ENCODE data around the gene KIAA0753. TPM values are rescaled to one million over a fixed set of nuclear protein-coding genes. Genes with fewer than 3 reads are reported as not detected.

KIAA0753 gene
- polyA plus RNA-seq, 1 of the 3 experiments (the other 2 are of a cell fraction): 7.2 TPM

- Histone ChIP-seq H3K9ac (no peak overlapping the region), H3K4me3 (ENCODE audit: low read depth in 2 of 2, low read length in 1 of 2) (no peak overlapping the region), H3K4me2 (no peak overlapping the region), H3K36me3 (replicated peaks in 1 of 2; ENCODE audit: control insufficient read depth in 1 of 2, insufficient read depth in 2 of 2, low read length in 1 of 2) (peaks cover 80 to 82% of the 10 kb centered on the region in 2 experiments), H2AFZ (ENCODE audit: low read depth) (no peak overlapping the region), H3K79me2 (ENCODE audit: insufficient read depth) (peaks cover 23% of the 10 kb centered on the region; the same call in 1 of the 2 replicates), H3K27ac (ENCODE audit: low read depth in 2 of 2, low read length in 1 of 2) (no peak overlapping the region), H4K20me1 (ENCODE audit: insufficient read depth) (peaks cover 7% of the 10 kb centered on the region; the same call in 1 of the 2 replicates), H3K9me2 (no peaks in the 10 kb centered on the region), H3K4me1 (ENCODE audit: control insufficient read depth in 1 of 2, insufficient read depth in 2 of 2, low read depth in 1 of 2, low read length in 1 of 2) (no peaks in the 10 kb centered on the region; a peak in 1 of 4 replicates), H3K27me3 (ENCODE audit: insufficient read depth) (no peaks in the 10 kb centered on the region), H3F3A (replicated peaks; ENCODE audit: insufficient read depth) (peaks cover 6% of the 10 kb centered on the region), H3K9me3 (no peaks in the 10 kb centered on the region)
- DNase-seq: no peak
- WGBS (ENCODE audit: low lambda C conversion rate): 95% methylated on average over 3 of the region's 3 CpGs
- TF ChIP-seq NFIC (IDR thresholded peaks at IDR 0.05; ENCODE audit: borderline replicate concordance) (no peak), ELF1 (IDR thresholded peaks at IDR 0.05) (no peak), NRF1 (IDR thresholded peaks at IDR 0.05; ENCODE audit: low read depth, low read length) (no peak), IRF3 (IDR thresholded peaks at IDR 0.05; ENCODE audit: low read depth, low read length) (no peak), TCF12 (IDR thresholded peaks at IDR 0.05) (no peak), EP300 (IDR thresholded peaks at IDR 0.05; ENCODE audit: borderline replicate concordance in 1 of 2, low read depth in 1 of 2, low read length in 1 of 2) (no peak), SMC3 (IDR thresholded peaks at IDR 0.05; ENCODE audit: low read depth, low read length) (no peak), RAD21 (IDR thresholded peaks at IDR 0.05; ENCODE audit: low read length) (no peak), POLR2AphosphoS5 (IDR thresholded peaks at IDR 0.05; ENCODE audit: low read depth, low read length) (no peak), GABPA (IDR thresholded peaks at IDR 0.05; ENCODE audit: low read depth) (no peak), EZH2phosphoT487 (IDR thresholded peaks at IDR 0.05; ENCODE audit: borderline replicate concordance, low read depth) (no peak), RFX5 (IDR thresholded peaks at IDR 0.05; ENCODE audit: low read length) (no peak), TEAD4 (IDR thresholded peaks at IDR 0.05; ENCODE audit: borderline replicate concordance, insufficient read depth) (no peak), RXRA (IDR thresholded peaks at IDR 0.05; ENCODE audit: borderline replicate concordance, low read depth) (no peak), MEF2A (IDR thresholded peaks at IDR 0.05; ENCODE audit: borderline replicate concordance, low read depth) (no peak), TAF1 (IDR thresholded peaks at IDR 0.05; ENCODE audit: borderline replicate concordance, low read depth, low read length) (no peak)
- TF ChIP-seq, protein P1, sequence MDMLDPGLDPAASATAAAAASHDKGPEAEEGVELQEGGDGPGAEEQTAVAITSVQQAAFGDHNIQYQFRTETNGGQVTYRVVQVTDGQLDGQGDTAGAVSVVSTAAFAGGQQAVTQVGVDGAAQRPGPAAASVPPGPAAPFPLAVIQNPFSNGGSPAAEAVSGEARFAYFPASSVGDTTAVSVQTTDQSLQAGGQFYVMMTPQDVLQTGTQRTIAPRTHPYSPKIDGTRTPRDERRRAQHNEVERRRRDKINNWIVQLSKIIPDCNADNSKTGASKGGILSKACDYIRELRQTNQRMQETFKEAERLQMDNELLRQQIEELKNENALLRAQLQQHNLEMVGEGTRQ (IDR thresholded peaks at IDR 0.05; ENCODE audit: borderline replicate concordance, low read depth, low read length): no peak
- TF ChIP-seq, protein P2, sequence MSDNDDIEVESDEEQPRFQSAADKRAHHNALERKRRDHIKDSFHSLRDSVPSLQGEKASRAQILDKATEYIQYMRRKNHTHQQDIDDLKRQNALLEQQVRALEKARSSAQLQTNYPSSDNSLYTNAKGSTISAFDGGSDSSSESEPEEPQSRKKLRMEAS (IDR thresholded peaks at IDR 0.05; ENCODE audit: low read depth): no peak
- TF ChIP-seq, protein P3, sequence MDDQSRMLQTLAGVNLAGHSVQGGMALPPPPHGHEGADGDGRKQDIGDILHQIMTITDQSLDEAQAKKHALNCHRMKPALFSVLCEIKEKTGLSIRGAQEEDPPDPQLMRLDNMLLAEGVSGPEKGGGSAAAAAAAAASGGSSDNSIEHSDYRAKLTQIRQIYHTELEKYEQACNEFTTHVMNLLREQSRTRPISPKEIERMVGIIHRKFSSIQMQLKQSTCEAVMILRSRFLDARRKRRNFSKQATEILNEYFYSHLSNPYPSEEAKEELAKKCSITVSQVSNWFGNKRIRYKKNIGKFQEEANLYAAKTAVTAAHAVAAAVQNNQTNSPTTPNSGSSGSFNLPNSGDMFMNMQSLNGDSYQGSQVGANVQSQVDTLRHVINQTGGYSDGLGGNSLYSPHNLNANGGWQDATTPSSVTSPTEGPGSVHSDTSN (IDR thresholded peaks at IDR 0.05): no peak
- TF ChIP-seq, protein P4, sequence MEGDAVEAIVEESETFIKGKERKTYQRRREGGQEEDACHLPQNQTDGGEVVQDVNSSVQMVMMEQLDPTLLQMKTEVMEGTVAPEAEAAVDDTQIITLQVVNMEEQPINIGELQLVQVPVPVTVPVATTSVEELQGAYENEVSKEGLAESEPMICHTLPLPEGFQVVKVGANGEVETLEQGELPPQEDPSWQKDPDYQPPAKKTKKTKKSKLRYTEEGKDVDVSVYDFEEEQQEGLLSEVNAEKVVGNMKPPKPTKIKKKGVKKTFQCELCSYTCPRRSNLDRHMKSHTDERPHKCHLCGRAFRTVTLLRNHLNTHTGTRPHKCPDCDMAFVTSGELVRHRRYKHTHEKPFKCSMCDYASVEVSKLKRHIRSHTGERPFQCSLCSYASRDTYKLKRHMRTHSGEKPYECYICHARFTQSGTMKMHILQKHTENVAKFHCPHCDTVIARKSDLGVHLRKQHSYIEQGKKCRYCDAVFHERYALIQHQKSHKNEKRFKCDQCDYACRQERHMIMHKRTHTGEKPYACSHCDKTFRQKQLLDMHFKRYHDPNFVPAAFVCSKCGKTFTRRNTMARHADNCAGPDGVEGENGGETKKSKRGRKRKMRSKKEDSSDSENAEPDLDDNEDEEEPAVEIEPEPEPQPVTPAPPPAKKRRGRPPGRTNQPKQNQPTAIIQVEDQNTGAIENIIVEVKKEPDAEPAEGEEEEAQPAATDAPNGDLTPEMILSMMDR (IDR thresholded peaks at IDR 0.05): no peak
- CTCF ChIA-PET: no interaction called here
- POLR2A ChIA-PET: no interaction called here
These were observed 16.6 kb downstream of the KIAA0753 start for GRCh38 chr17:6623941-6624340.

Data from SK-N-SH (cell line).